Panc1 (cell line): ENCODE measurements around the gene CISD3. TPM values are rescaled to one million over a fixed set of nuclear protein-coding genes. Genes with fewer than 3 reads are reported as not detected.

Experiments
- ATAC-seq: fragments of 200-7000 bp; cut with Tn5 transposase; 2 replicates; pipeline ENCODE4 v1.9.1; 2020; ENCODE audit warnings: mild to moderate bottlenecking, moderate library complexity
- BruUV-seq: library from RNA; stranded (reverse); fragments of 400-500 nt; replicated peaks from 2 replicates; lab custom pipeline; 2021; lab: Mats Ljungman, UMichigan
- CTCF ChIA-PET: fragments of 300-600 bp; sonication (Branson Sonifier 250); formaldehyde crosslinking; loops from one replicate; lab custom pipeline; 2022; ENCODE audit warnings: antibody characterized with exemption; lab: Charles Lee
- POLR2A ChIA-PET: fragments of 300-600 bp; sonication (Branson Sonifier 250); formaldehyde crosslinking; loops from one replicate; lab custom pipeline; 2022; ENCODE audit warnings: antibody characterized with exemption; lab: Charles Lee
- DNase-seq: peaks from one replicate; pipeline ENCODE4 v3.0.0-alpha.2; 2010; ENCODE audit warnings: low read depth, low spot score
- H3K27ac ChIP-seq: 2 replicates; pipeline ENCODE4 v1.5.1; 2011; ENCODE audit warnings: mild to moderate bottlenecking, low read length, inconsistent platforms
- H3K27me3 ChIP-seq: fragments of 200-500 bp; sonication (Bioruptor generic); 2 replicates; pipeline ENCODE4 v1.6.0; 2014; ENCODE audit warnings: low read length, inconsistent platforms; ENCODE audit not compliant: control insufficient read depth, insufficient read depth
- H3K36me3 ChIP-seq: fragments of 200-500 bp; sonication (Bioruptor generic); 2 replicates; pipeline ENCODE4 v1.5.1; 2014; ENCODE audit warnings: inconsistent platforms, mild to moderate bottlenecking, low read length, moderate library complexity; ENCODE audit not compliant: control insufficient read depth, insufficient read depth
- H3K4me1 ChIP-seq: 2 replicates; pipeline ENCODE4 v1.5.1; 2011; ENCODE audit warnings: inconsistent platforms, mild to moderate bottlenecking, low read length, moderate library complexity; ENCODE audit not compliant: control insufficient read depth, insufficient read depth
- H3K4me3 ChIP-seq, 2 experiments: 2 replicates each; pipeline ENCODE4 v1.5.1; 2011 to 2012; ENCODE audit warnings: low read depth in 2 of 2, low read length in 2 of 2, mild to moderate bottlenecking in 2 of 2, inconsistent platforms in 1 of 2, moderate library complexity in 1 of 2
- H3K9me3 ChIP-seq: fragments of 200-500 bp; sonication (Bioruptor generic); 2 replicates; pipeline ENCODE4 v1.5.1; 2014; ENCODE audit warnings: low read depth, mild to moderate bottlenecking, inconsistent platforms, low read length, moderate library complexity; ENCODE audit not compliant: control insufficient read depth, insufficient read depth
- CTCF ChIP-seq: fragments of 450-650 bp; IDR thresholded peaks from 2 replicates; pipeline ENCODE4 v1.5.1; 2017; ENCODE audit warnings: mild to moderate bottlenecking
- POLR2AphosphoS5 ChIP-seq: IDR thresholded peaks from 2 replicates; pipeline ENCODE4 v1.6.1; 2012; ENCODE audit warnings: mild to moderate bottlenecking, low read depth, low read length, moderate library complexity
- REST ChIP-seq, 2 experiments: IDR thresholded peaks; 2 replicates each; pipeline ENCODE4 v1.6.1; 2011 to 2012; ENCODE audit warnings: low read depth in 2 of 2, control low read depth in 1 of 2, low read length in 1 of 2, mild to moderate bottlenecking in 1 of 2, moderate library complexity in 1 of 2; ENCODE audit not compliant: insufficient read depth in 1 of 2
- SIN3A ChIP-seq: IDR thresholded peaks from 2 replicates; pipeline ENCODE4 v1.6.1; 2012; ENCODE audit warnings: low read depth, mild to moderate bottlenecking, low read length, moderate library complexity, borderline replicate concordance; ENCODE audit not compliant: insufficient read depth
- TCF7L2 ChIP-seq: IDR thresholded peaks from 2 replicates; pipeline ENCODE4 v1.6.1; 2011; ENCODE audit warnings: mild to moderate bottlenecking, low read depth, low read length, inconsistent platforms
- in situ Hi-C: cut with HindIII; loops from 2 replicates; pipeline ENCODE4 v1.10.0; 2016; ENCODE audit warnings: low sequenced_read_pairs, low pct_unique_long_range_greater_than_20kb
- intact Hi-C: fragments of 100-400 bp; cut with micrococcal nuclease; formaldehyde crosslinking; loops from one replicate; pipeline ENCODE4 v1.10.0; 2022; ENCODE audit not compliant: unreplicated experiment
- total RNA-seq: library from RNA; stranded (reverse); gene quantifications from one replicate; pipeline ENCODE4 v1.2.1, GENCODE V29; 2021; ENCODE audit not compliant: unreplicated experiment

Gene CISD3
- total RNA-seq, 1 experiment from 2014 or later, result 45.0 TPM

GRCh38 chr17:38746004-38746848, 16.1 kb downstream of the CISD3 start:
- H3K4me1 ChIP-seq, result peaks cover 33% of the 10 kb centered on the region
- H3K9me3 ChIP-seq, result no peaks in the 10 kb centered on the region
- peak overlapping the region; percentile 73 to 75 for H3K4me3 ChIP-seq
- intact Hi-C loops, result no loop called here
- H3K36me3 ChIP-seq, result peaks cover 2% of the 10 kb centered on the region; the same call in 1 of the 2 replicates
- DNase-seq (no peak), ATAC-seq (no peak)
- H3K27me3 ChIP-seq, result no peaks in the 10 kb centered on the region
- TSS peak; percentile 85 for BruUV-seq
- TF ChIP-seq POLR2AphosphoS5 (no peak), CTCF (no peak), SIN3A (no peak), TCF7L2 (no peak), REST (IDR thresholded peaks at IDR 0.05; ENCODE audit: insufficient read depth in 1 of 2, low read depth in 2 of 2, low read length in 1 of 2) (no peak)
- peak overlapping the region; percentile 82 for H3K27ac ChIP-seq
- ChIA-PET CTCF (no interaction called here), POLR2A (no interaction called here)
- in situ Hi-C loops, result no loop called here

GRCh38 chr17:38746849-38747462, 16.8 kb downstream of the CISD3 start:
- H3K36me3 ChIP-seq, result peaks cover 2% of the 10 kb centered on the region; the same call in 1 of the 2 replicates
- no TSS peak for BruUV-seq
- ATAC-seq (no peak), DNase-seq (no peak)
- CTCF ChIA-PET, result no interaction called here
- H3K27me3 ChIP-seq, result no peaks in the 10 kb centered on the region
- POLR2A ChIA-PET, result no interaction called here
- H3K4me3 ChIP-seq, result peak overlapping the region; percentile 73 to 75
- no peaks in the 10 kb centered on the region for H3K9me3 ChIP-seq
- intact Hi-C loops, result no loop called here
- in situ Hi-C loops, result no loop called here
- peaks cover 33% of the 10 kb centered on the region for H3K4me1 ChIP-seq
- TF ChIP-seq POLR2AphosphoS5, result no peak
- no peak for TF ChIP-seq TCF7L2
- TF ChIP-seq CTCF, result no peak
- no peak for TF ChIP-seq SIN3A
- no peak for TF ChIP-seq REST (IDR thresholded peaks at IDR 0.05; ENCODE audit: insufficient read depth in 1 of 2, low read depth in 2 of 2, low read length in 1 of 2)
- H3K27ac ChIP-seq, result peak overlapping the region; percentile 82
